ENCODE data around the gene KIF6.

- TF ChIP-seq CTCF (IDR thresholded peaks at IDR 0.05 in 2 of 3, conservative IDR thresholded peaks at IDR 0.05 in 1 of 3; ENCODE audit: borderline replicate concordance in 1 of 3, insufficient read depth in 1 of 3, low read depth in 2 of 3, low read length in 2 of 3) = no peak
- no peak for TF ChIP-seq POLR2AphosphoS5 (IDR thresholded peaks at IDR 0.05; ENCODE audit: low read depth, low read length)
- TF ChIP-seq POLR2A (IDR thresholded peaks at IDR 0.05; ENCODE audit: borderline replicate concordance, extremely low read depth, insufficient read depth, insufficient read length) = no peak
- no peak for TF ChIP-seq YY1 (IDR thresholded peaks at IDR 0.05; ENCODE audit: extremely low read depth, insufficient replicate concordance, low read depth, low read length)
- TF ChIP-seq MAX (IDR thresholded peaks at IDR 0.05) = no peak
- TF ChIP-seq SRF (IDR thresholded peaks at IDR 0.05; ENCODE audit: low read depth) = no peak
- no peak for TF ChIP-seq RAD21 (IDR thresholded peaks at IDR 0.05; ENCODE audit: low read depth)
- no peak for TF ChIP-seq EZH2phosphoT487 (IDR thresholded peaks at IDR 0.05; ENCODE audit: borderline replicate concordance)
- no peak for TF ChIP-seq EZH2 (IDR thresholded peaks at IDR 0.05)
- TF ChIP-seq ZFX (IDR thresholded peaks at IDR 0.05) = no peak
- TF ChIP-seq ZNF274 (IDR thresholded peaks at IDR 0.05; ENCODE audit: low read depth, low read length) = no peak
Measured at GRCh38 chr6:39420300-39421265, 304.6 kb downstream of the KIF6 start.
